Measurements from ENCODE around the gene GSTM3. TPM values are rescaled to one million over a fixed set of nuclear protein-coding genes. Genes with fewer than 3 reads are reported as not detected.

The GSTM3 gene
- total RNA-seq, 1 experiment from 2014 or later = 110 TPM

DNA sequence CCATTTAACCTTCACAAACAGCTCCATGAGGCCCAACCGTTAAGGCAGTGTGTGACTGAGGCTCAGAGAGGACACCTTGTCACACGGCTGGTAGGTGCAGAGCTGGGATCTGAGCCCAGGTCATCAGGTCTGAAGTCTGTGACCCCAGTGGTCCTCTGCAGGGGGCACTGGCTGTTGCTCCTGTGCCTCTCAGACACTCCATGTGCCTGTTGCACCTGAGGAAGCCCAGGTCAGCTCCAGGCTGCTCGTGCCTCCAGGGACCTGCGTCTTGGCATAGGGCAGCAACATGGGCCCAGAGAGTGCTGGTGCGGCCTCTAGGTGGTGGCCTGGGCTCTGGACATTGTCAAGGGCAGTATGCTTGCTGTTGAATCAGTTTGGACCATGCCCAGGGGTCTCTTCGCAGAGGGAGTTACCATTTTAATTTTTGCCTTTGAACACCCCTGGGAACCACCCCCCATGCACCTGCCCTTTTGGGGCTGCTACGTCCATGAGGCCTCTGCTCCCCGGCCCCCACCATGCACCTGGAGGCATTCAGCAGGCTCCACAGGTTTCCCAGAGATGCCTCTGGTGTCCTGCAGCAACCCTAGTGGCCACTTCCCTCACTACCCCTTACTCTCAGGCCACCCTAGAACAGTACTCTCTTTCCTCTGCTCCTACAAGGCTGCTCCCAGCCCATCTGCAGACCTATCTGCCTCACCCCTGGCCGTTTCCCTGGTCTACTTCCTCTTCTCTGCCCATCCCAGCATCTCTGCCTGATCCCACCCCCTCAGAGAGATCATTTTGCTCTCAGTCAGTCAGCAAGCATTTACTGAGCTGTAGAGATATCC is 48.1 kb upstream of the GSTM3 start:
- ChIA-PET CTCF (interaction anchor here (0.6 to 3.3 kb wide), 3 partner anchors 12 to 195 kb away, joined by 3 to 21 read pairs (median 8); partner anchors contain the start of gene AHCYL1), POLR2A (ENCODE audit: unreplicated experiment) (interaction anchor here (0.6 to 0.7 kb wide), 6 partner anchors 11 to 550 kb away, joined by 4 to 27 read pairs (median 14); no protein-coding TSS in a partner anchor)
- DNase-seq = peak; percentile 62 to 84
- Histone ChIP-seq H3K27me3 (ENCODE audit: insufficient read depth, low read depth) (no peaks in the 10 kb centered on the region), H3K9me3 (ENCODE audit: insufficient read depth, low read depth) (0 out of 2 replicates have a peak, but pooled peaks cover 3% of the 10 kb centered on the region), H3K36me3 (ENCODE audit: low read depth) (no peaks in the 10 kb centered on the region), H2AFZ (no peak overlapping the region), H3F3A (ENCODE audit: insufficient read depth, low read depth) (peaks cover 62% of the 10 kb centered on the region), H3K4me2 (peak overlapping the region; percentile 76), H3K9me2 (ENCODE audit: insufficient read depth) (no peaks in the 10 kb centered on the region), H3K4me3 (peak overlapping the region; percentile 36; the same call in 1 of the 2 replicates), H3K79me2 (ENCODE audit: low read depth) (peaks cover 21% of the 10 kb centered on the region), H3K27ac (peak overlapping the region; percentile 95), H3K4me1 (replicated peaks; ENCODE audit: insufficient read depth) (peaks cover 100% of the 10 kb centered on the region), H4K20me1 (ENCODE audit: insufficient read depth) (no peaks in the 10 kb centered on the region)
- TF ChIP-seq, protein P1, sequence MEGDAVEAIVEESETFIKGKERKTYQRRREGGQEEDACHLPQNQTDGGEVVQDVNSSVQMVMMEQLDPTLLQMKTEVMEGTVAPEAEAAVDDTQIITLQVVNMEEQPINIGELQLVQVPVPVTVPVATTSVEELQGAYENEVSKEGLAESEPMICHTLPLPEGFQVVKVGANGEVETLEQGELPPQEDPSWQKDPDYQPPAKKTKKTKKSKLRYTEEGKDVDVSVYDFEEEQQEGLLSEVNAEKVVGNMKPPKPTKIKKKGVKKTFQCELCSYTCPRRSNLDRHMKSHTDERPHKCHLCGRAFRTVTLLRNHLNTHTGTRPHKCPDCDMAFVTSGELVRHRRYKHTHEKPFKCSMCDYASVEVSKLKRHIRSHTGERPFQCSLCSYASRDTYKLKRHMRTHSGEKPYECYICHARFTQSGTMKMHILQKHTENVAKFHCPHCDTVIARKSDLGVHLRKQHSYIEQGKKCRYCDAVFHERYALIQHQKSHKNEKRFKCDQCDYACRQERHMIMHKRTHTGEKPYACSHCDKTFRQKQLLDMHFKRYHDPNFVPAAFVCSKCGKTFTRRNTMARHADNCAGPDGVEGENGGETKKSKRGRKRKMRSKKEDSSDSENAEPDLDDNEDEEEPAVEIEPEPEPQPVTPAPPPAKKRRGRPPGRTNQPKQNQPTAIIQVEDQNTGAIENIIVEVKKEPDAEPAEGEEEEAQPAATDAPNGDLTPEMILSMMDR (conservative IDR thresholded peaks at IDR 0.05) = peak; percentile 72
- no peak for TF ChIP-seq EZH2 (IDR thresholded peaks at IDR 0.05; ENCODE audit: low read depth)
- intact Hi-C loops (cut with micrococcal nuclease; ENCODE audit: unreplicated experiment) = no loop called here
- BruUV-seq (replicated peaks) = no TSS peak

DNA sequence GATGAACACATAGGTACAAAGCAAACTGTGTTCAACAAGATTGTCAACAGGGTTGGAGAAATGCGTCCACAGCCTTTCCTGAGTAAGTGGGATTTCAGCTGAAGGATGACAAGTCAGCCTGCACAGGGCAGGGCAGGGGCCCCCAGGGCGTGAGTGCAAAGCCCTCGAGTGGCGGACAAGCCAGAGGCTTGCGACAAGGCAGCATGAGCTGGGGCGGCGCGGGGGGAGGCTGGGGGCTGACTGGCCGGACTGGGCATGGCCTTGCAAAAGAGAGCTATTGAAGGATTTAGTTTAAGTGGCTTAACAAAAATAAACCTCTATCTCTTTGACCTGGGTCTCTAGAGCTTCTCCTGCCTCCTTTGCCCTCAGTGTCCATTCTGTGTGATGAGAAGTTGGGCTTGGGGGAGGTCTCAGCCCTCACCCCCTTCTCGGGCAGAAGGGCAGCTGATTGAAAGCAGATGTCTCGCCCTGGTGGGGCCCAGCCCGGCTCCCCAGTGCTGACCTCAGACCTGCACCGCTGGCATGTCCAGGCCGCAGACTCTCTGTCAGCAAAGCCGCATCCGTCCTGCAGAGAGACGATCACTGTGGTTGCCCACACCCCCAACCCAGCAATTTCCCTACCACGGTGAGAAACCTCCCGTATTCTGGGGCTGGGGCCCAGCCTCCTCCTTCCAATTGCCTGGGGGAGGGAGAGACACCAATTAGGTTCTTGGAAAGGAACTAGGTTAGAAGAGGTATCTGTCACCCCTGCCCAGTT is 47.2 kb upstream of the GSTM3 start:
- H3K4me2 ChIP-seq = 0 out of 2 replicates have a peak overlapping the region, but pooled peaks have one; percentile 76
- H3K9me2 ChIP-seq (ENCODE audit: insufficient read depth) = no peaks in the 10 kb centered on the region
- ChIA-PET CTCF (interaction anchor here (0.6 kb wide), 2 partner anchors 29 to 538 kb away, joined by 3 to 5 read pairs; no protein-coding TSS in a partner anchor), POLR2A (ENCODE audit: unreplicated experiment) (interaction anchor here (0.6 kb wide), 1 partner anchor 109 kb away, joined by 4 read pairs; no protein-coding TSS in a partner anchor)
- H3K36me3 ChIP-seq (ENCODE audit: low read depth) = no peaks in the 10 kb centered on the region
- no peak for DNase-seq
- intact Hi-C loops (cut with micrococcal nuclease; ENCODE audit: unreplicated experiment) = no loop called here
- H4K20me1 ChIP-seq (ENCODE audit: insufficient read depth) = no peaks in the 10 kb centered on the region
- H3K4me3 ChIP-seq = no peak overlapping the region
- TF ChIP-seq, protein P1 (conservative IDR thresholded peaks at IDR 0.05) = no peak
- TF ChIP-seq EZH2 (IDR thresholded peaks at IDR 0.05; ENCODE audit: low read depth) = no peak
- H3K27me3 ChIP-seq (ENCODE audit: insufficient read depth, low read depth) = no peaks in the 10 kb centered on the region
- peak overlapping the region; percentile 95 for H3K27ac ChIP-seq
- H3F3A ChIP-seq (ENCODE audit: insufficient read depth, low read depth) = peaks cover 60% of the 10 kb centered on the region
- H3K4me1 ChIP-seq (replicated peaks; ENCODE audit: insufficient read depth) = peaks cover 100% of the 10 kb centered on the region
- BruUV-seq (replicated peaks) = no TSS peak
- no peak overlapping the region for H2AFZ ChIP-seq
- H3K9me3 ChIP-seq (ENCODE audit: insufficient read depth, low read depth) = 0 out of 2 replicates have a peak, but pooled peaks cover 3% of the 10 kb centered on the region
- H3K79me2 ChIP-seq (ENCODE audit: low read depth) = peaks cover 18% of the 10 kb centered on the region

GRCh38 chr1:109787211-109787844 is 46.5 kb upstream of the GSTM3 start:
- H3K9me2 ChIP-seq (ENCODE audit: insufficient read depth) = no peaks in the 10 kb centered on the region
- DNase-seq = peak; percentile 29 to 98
- intact Hi-C loops (cut with micrococcal nuclease; ENCODE audit: unreplicated experiment) = no loop called here
- H3K4me1 ChIP-seq (replicated peaks; ENCODE audit: insufficient read depth) = peaks cover 100% of the 10 kb centered on the region
- ChIA-PET POLR2A (ENCODE audit: unreplicated experiment) (interaction anchor here (0.6 to 0.9 kb wide), 2 partner anchors 110 to 197 kb away, joined by 3 to 4 read pairs; no protein-coding TSS in a partner anchor), CTCF (interaction anchor here (0.6 to 1.1 kb wide), 3 partner anchors 10 to 537 kb away, joined by 3 to 5 read pairs (median 3); no protein-coding TSS in a partner anchor)
- TF ChIP-seq, protein P1 (conservative IDR thresholded peaks at IDR 0.05) = no peak
- no peak for TF ChIP-seq EZH2 (IDR thresholded peaks at IDR 0.05; ENCODE audit: low read depth)
- no peak overlapping the region for H3K4me3 ChIP-seq
- peak overlapping the region; percentile 63 for H3K4me2 ChIP-seq
- no peak overlapping the region for H2AFZ ChIP-seq
- no peaks in the 10 kb centered on the region for H4K20me1 ChIP-seq (ENCODE audit: insufficient read depth)
- peaks cover 11% of the 10 kb centered on the region; the same call in 1 of the 2 replicates for H3K79me2 ChIP-seq (ENCODE audit: low read depth)
- H3F3A ChIP-seq (ENCODE audit: insufficient read depth, low read depth) = peaks cover 66% of the 10 kb centered on the region
- no peaks in the 10 kb centered on the region for H3K36me3 ChIP-seq (ENCODE audit: low read depth)
- 0 out of 2 replicates have a peak, but pooled peaks cover 3% of the 10 kb centered on the region for H3K9me3 ChIP-seq (ENCODE audit: insufficient read depth, low read depth)
- no TSS peak for BruUV-seq (replicated peaks)
- peak overlapping the region; percentile 95 for H3K27ac ChIP-seq
- H3K27me3 ChIP-seq (ENCODE audit: insufficient read depth, low read depth) = no peaks in the 10 kb centered on the region

All from PC-9 (cell line).